Endodermal cell (in vitro differentiated cells): ENCODE results near the gene RGS7. TPM values are rescaled to one million over a fixed set of nuclear protein-coding genes. Genes with fewer than 3 reads are reported as not detected.

Source experiments
- DNase-seq: peaks from one replicate; pipeline ENCODE4 v3.0.0-alpha.2; 2017
- H3K27ac ChIP-seq: 2 replicates; pipeline ENCODE4 v1.5.1; 2013; ENCODE audit warnings: mild to moderate bottlenecking, low read depth, low read length, moderate library complexity
- H3K27me3 ChIP-seq: 2 replicates; pipeline ENCODE4 v1.6.1; 2013; ENCODE audit warnings: mild to moderate bottlenecking, low read length, moderate library complexity; ENCODE audit not compliant: insufficient read depth, control insufficient read depth, poor library complexity, severe bottlenecking
- H3K36me3 ChIP-seq: 2 replicates; pipeline ENCODE4 v1.7.0; 2013; ENCODE audit warnings: mild to moderate bottlenecking, low read length, moderate library complexity; ENCODE audit not compliant: control insufficient read depth, insufficient read depth
- H3K4me1 ChIP-seq: one replicate; pipeline ENCODE4 v1.7.0; 2013; ENCODE audit warnings: low read length; ENCODE audit not compliant: control insufficient read depth, insufficient read depth
- H3K4me3 ChIP-seq: 2 replicates; pipeline ENCODE4 v1.5.1; 2013; ENCODE audit warnings: mild to moderate bottlenecking, low read length, moderate library complexity
- H3K9ac ChIP-seq: 2 replicates; pipeline ENCODE4 v1.6.1; 2013; ENCODE audit warnings: mild to moderate bottlenecking, low read length, moderate library complexity; ENCODE audit not compliant: poor library complexity, severe bottlenecking; ENCODE audit errors: extremely low read depth
- H3K9me3 ChIP-seq: 2 replicates; pipeline ENCODE4 v1.6.1; 2013; ENCODE audit warnings: mild to moderate bottlenecking, low read length, moderate library complexity; ENCODE audit not compliant: control insufficient read depth
- H3K27ac Mint-ChIP-seq: 2 replicates; pipeline ENCODE4 v1.8.0; 2020; ENCODE audit warnings: mixed read lengths
- H3K27me3 Mint-ChIP-seq: 2 replicates; pipeline ENCODE4 v1.8.0; 2021; ENCODE audit warnings: mild to moderate bottlenecking, mixed read lengths; ENCODE audit not compliant: insufficient read depth
- H3K36me3 Mint-ChIP-seq: 2 replicates; pipeline ENCODE4 v1.8.0; 2020; ENCODE audit warnings: low read depth, mixed read lengths
- H3K4me1 Mint-ChIP-seq: 2 replicates; pipeline ENCODE4 v1.8.0; 2020; ENCODE audit warnings: mixed read lengths
- H3K4me3 Mint-ChIP-seq: 2 replicates; pipeline ENCODE4 v1.8.0; 2020; ENCODE audit warnings: mild to moderate bottlenecking, moderate library complexity, mixed read lengths
- H3K9me3 Mint-ChIP-seq: 2 replicates; pipeline ENCODE4 v1.8.0; 2020; ENCODE audit warnings: mild to moderate bottlenecking, mixed read lengths
- CTCF ChIP-seq: fragments of 200-600 bp; sonication (generic); conservative IDR thresholded peaks from 2 replicates; pipeline ENCODE4 v1.5.0; 2021; ENCODE audit warnings: antibody characterized with exemption, mild to moderate bottlenecking
- WGBS, 2 experiments: methylation state at CpG; one replicate each; pipeline versions ENCODE4 v1.1.5 to v1.1.7; 2013; ENCODE audit warnings: missing lambda C conversion rate in 2 of 2, mixed read lengths in 1 of 2; ENCODE audit not compliant: insufficient coverage in 1 of 2, insufficient read length in 1 of 2; 5-methylcytosine and 5-hydroxymethylcytosine counted together
- total RNA-seq, 2 donors: library from RNA; stranded (reverse); fragmentation: NEBNext Ultra II Directional in 1 of 2; extraction: Animal tissue kit (Norgen Biotek cat#: 25700) in 1 of 2; gene quantifications; 2 replicates in 1 of 2; 3 replicates in 1 of 2; pipeline ENCODE4 v1.2.1, GENCODE V29; 2021

Gene RGS7
- total RNA-seq, 2 donors from 2014 or later = 1.0 to 1.1 TPM

DNA sequence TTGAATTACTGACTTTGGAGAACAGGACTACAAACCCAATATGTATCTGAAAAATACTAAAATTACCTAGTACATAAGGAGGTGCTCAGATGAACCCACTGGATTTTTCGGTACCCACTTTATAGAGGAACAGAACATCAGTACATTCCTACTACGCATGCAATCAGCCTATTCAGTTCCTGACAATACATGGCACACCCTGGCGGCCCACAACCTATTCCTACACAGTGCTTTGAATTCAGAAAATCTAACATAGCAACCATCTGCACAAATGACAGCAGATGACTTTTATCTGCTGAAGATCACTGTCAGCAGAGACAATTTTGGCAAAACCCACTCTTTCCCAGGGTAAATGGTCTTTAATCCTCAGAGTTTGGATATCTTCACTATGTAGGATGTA, 487.9 kb downstream of the RGS7 start:
- 94 to 100% methylated on average over 3 of the region's 3 CpGs for WGBS, 2 experiments
- no peak for DNase-seq
- Histone ChIP-seq H3K27ac (no peak overlapping the region), H3K27me3 (no peaks in the 10 kb centered on the region), H3K9ac (no peak overlapping the region), H3K4me3 (no peak overlapping the region), H3K9me3 (no peaks in the 10 kb centered on the region), H3K36me3 (no peaks in the 10 kb centered on the region), H3K4me1 (no peaks in the 10 kb centered on the region)
- Mint-ChIP-seq H3K36me3 (no peaks in the 10 kb centered on the region), H3K9me3 (no peaks in the 10 kb centered on the region), H3K27me3 (no peaks in the 10 kb centered on the region), H3K27ac (no peak overlapping the region), H3K4me3 (no peak overlapping the region), H3K4me1 (no peaks in the 10 kb centered on the region)
- TF ChIP-seq CTCF = no peak

GRCh38 chr1:240866724-240867123, 490.3 kb downstream of the RGS7 start:
- DNase-seq = no peak
- H3K9me3 ChIP-seq = no peaks in the 10 kb centered on the region
- Mint-ChIP-seq H3K27ac (no peak overlapping the region), H3K36me3 (no peaks in the 10 kb centered on the region), H3K9me3 (no peaks in the 10 kb centered on the region), H3K4me1 (no peaks in the 10 kb centered on the region), H3K4me3 (no peak overlapping the region), H3K27me3 (no peaks in the 10 kb centered on the region)
- H3K36me3 ChIP-seq = no peaks in the 10 kb centered on the region
- no peak overlapping the region for H3K9ac ChIP-seq
- H3K4me1 ChIP-seq = no peaks in the 10 kb centered on the region
- no peak for TF ChIP-seq CTCF
- no peak overlapping the region for H3K4me3 ChIP-seq
- H3K27me3 ChIP-seq = no peaks in the 10 kb centered on the region
- WGBS, 2 experiments = 88 to 93% methylated on average over 2 of the region's 2 CpGs
- no peak overlapping the region for H3K27ac ChIP-seq

GRCh38 chr1:240860023-240860422, 497.0 kb downstream of the RGS7 start:
- Histone ChIP-seq H3K4me1 (no peaks in the 10 kb centered on the region), H3K9ac (no peak overlapping the region), H3K9me3 (no peaks in the 10 kb centered on the region), H3K27ac (no peak overlapping the region), H3K27me3 (no peaks in the 10 kb centered on the region), H3K4me3 (no peak overlapping the region), H3K36me3 (no peaks in the 10 kb centered on the region)
- Mint-ChIP-seq H3K27ac (no peak overlapping the region), H3K27me3 (no peaks in the 10 kb centered on the region), H3K9me3 (no peaks in the 10 kb centered on the region), H3K4me1 (no peaks in the 10 kb centered on the region), H3K36me3 (no peaks in the 10 kb centered on the region), H3K4me3 (no peak overlapping the region)
- WGBS, 2 experiments = 86 to 87% methylated on average over 1 to 2 of the region's 3 CpGs
- no peak for TF ChIP-seq CTCF
- DNase-seq = no peak
